Stomach (tissue), 9 donors: Measurements from ENCODE around the gene ZNF543. TPM values are rescaled to one million over a fixed set of nuclear protein-coding genes. Genes with fewer than 3 reads are reported as not detected.
A peak's percentile ranks its signal among the peaks of the same experiment; 100 is the strongest.
"Not testable (repeated sequence)": the region's sequence is repeated elsewhere in the genome, so short reads cannot be mapped to it uniquely, and the experiment has no call there.

ENCODE experiments used
- DNase-seq, 2 donors: peaks; one replicate each; pipeline versions ENCODE4 v3.0.0 to v3.0.0-alpha.2; 2013 to 2019
- H3K27ac ChIP-seq, 5 donors: fragments of 200-600 bp in 4 of 5; sonication (generic) in 4 of 5; one replicate each; pipeline ENCODE4 v1.5.1; 2013 to 2019; ENCODE audit warnings: mild to moderate bottlenecking in 1 of 5, moderate library complexity in 1 of 5
- H3K27me3 ChIP-seq, 3 donors: fragments of 200-600 bp; sonication (generic); one replicate each; pipeline ENCODE4 v1.5.1; 2017 to 2019; ENCODE audit warnings: mixed run types in 1 of 3
- H3K36me3 ChIP-seq, 4 donors: fragments of 200-600 bp; sonication (generic); 1 replicate in 3 of 4; 2 replicates in 1 of 4; pipeline ENCODE4 v1.5.1; 2016 to 2019
- H3K4me1 ChIP-seq, 4 donors: fragments of 200-600 bp; sonication (generic); one replicate each; pipeline ENCODE4 v1.5.1; 2016 to 2019
- H3K4me3 ChIP-seq, 4 donors: fragments of 200-600 bp; sonication (generic) in 3 of 4; one replicate each; pipeline ENCODE4 v1.5.1; 2016 to 2019; ENCODE audit warnings: mild to moderate bottlenecking in 1 of 4
- H3K9me3 ChIP-seq, 4 donors: fragments of 200-600 bp; sonication (generic); one replicate each; pipeline ENCODE4 v1.5.1; 2016 to 2019
- CTCF ChIP-seq, 7 experiments: fragments of 450-650 bp in 4 of 7; fragments of 200-600 bp in 3 of 7; sonication (generic) in 3 of 7; IDR thresholded peaks; one replicate each; pipeline ENCODE4 v1.5.1; 2016 to 2019; ENCODE audit warnings: antibody characterized with exemption in 7 of 7, control low read depth in 2 of 7, mild to moderate bottlenecking in 1 of 7
- EP300 ChIP-seq: sonication (generic); formaldehyde crosslinking; IDR thresholded peaks from one replicate; pipeline ENCODE4 v1.6.1; 2017; ENCODE audit warnings: antibody characterized with exemption
- POLR2A ChIP-seq, 4 donors: fragments of 450-650 bp; IDR thresholded peaks; one replicate each; pipeline ENCODE4 v1.6.1; 2016; ENCODE audit warnings: antibody characterized with exemption in 4 of 4, control low read depth in 2 of 4, mild to moderate bottlenecking in 1 of 4, moderate library complexity in 1 of 4
- POLR2AphosphoS5 ChIP-seq, 3 donors: sonication (generic); formaldehyde crosslinking; IDR thresholded peaks; one replicate each; pipeline ENCODE4 v1.6.1; 2016; ENCODE audit warnings: antibody characterized with exemption in 3 of 3
- WGBS, 5 donors: extraction: QIAGEN DNeasy Blood & Tissue Kit in 3 of 5; methylation state at CpG; one replicate each; pipeline versions ENCODE4 v1.1.5 to v1.1.7; 2013 to 2018; 5-methylcytosine and 5-hydroxymethylcytosine counted together
- intact Hi-C: fragments of 100-400 bp; cut with DNase I; formaldehyde crosslinking; loops from one replicate; pipeline ENCODE4 v1.15.1; 2023; ENCODE audit warnings: low total_unique reads
- polyA plus RNA-seq, 3 donors: library from polyadenylated mRNA; stranded (reverse); fragments of 200-250 nt; gene quantifications; one replicate each; pipeline ENCODE4 v1.2.3, GENCODE V29; 2013
- total RNA-seq, 5 donors: library from RNA; depleted of rRNA; stranded (reverse); fragments of >200 nt; gene quantifications; one replicate each; pipeline versions ENCODE4 v1.1.0 to v1.2.3, GENCODE V29; 2014 to 2016
- donor health status: healthy with polysubstance abuse.
- donor health status: Bipolar disorder and iron deficiency.
- donor health status: healthy.

Gene ZNF543
- total and polyA plus RNA-seq, 8 donors: 0.56 to 24.6 (median 2.9) TPM

DNA sequence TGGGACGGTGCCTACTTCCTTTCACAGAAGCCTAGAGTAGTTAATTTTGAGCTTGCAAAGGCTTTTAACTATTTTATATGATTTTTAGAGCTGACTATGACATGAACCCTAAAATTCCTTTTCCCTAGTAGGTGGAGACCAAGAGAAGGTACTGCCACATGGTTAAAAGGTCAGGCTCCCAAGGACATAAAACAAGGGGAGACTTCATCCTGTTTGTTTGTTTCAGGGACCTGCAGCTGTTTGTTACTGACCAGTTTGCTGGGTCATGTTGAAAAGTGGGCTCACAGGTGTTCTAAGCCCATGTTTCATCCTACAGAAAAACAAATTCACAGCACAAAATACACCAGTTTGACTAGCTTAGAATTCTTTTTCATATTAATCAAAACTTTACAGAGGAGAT is 43.8 kb upstream of the ZNF543 start:
- no peak for DNase-seq
- Histone ChIP-seq H3K4me3 (no peak overlapping the region), H3K4me1 (peaks cover 2 to 20% (median 9%) of the 10 kb centered on the region in 4 donors), H3K9me3 (no peaks in the 10 kb centered on the region), H3K36me3 (peaks cover 0 to 32% (median 16%) of the 10 kb centered on the region in 4 donors), H3K27ac (no peak overlapping the region), H3K27me3 (no peaks in the 10 kb centered on the region)
- intact Hi-C loops: no loop called here
- 70 to 96% (median 90%) methylated on average over 1 of the region's 1 CpG for WGBS, 5 donors
- TF ChIP-seq POLR2AphosphoS5 (IDR thresholded peaks at IDR 0.05): no peak
- no peak for TF ChIP-seq CTCF (IDR thresholded peaks at IDR 0.05)
- TF ChIP-seq POLR2A (IDR thresholded peaks at IDR 0.05): no peak
- TF ChIP-seq EP300: no peak

- DNase-seq, H3K4me3 ChIP-seq, H3K27ac ChIP-seq, H3K27me3 ChIP-seq, H3K9me3 ChIP-seq, intact Hi-C loops: not testable (repeated sequence)
- H3K36me3 ChIP-seq: peaks cover under 1 to 31% (median 28%) of the 10 kb centered on the region in 4 donors
- 67 to 98% (median 82%) methylated on average over 2 of the region's 2 CpGs for WGBS, 5 donors
- peaks cover 16 to 38% (median 29%) of the 10 kb centered on the region in 4 donors for H3K4me1 ChIP-seq
Measured at GRCh38 chr19:57278481-57278880, 41.8 kb upstream of the ZNF543 start.

DNA sequence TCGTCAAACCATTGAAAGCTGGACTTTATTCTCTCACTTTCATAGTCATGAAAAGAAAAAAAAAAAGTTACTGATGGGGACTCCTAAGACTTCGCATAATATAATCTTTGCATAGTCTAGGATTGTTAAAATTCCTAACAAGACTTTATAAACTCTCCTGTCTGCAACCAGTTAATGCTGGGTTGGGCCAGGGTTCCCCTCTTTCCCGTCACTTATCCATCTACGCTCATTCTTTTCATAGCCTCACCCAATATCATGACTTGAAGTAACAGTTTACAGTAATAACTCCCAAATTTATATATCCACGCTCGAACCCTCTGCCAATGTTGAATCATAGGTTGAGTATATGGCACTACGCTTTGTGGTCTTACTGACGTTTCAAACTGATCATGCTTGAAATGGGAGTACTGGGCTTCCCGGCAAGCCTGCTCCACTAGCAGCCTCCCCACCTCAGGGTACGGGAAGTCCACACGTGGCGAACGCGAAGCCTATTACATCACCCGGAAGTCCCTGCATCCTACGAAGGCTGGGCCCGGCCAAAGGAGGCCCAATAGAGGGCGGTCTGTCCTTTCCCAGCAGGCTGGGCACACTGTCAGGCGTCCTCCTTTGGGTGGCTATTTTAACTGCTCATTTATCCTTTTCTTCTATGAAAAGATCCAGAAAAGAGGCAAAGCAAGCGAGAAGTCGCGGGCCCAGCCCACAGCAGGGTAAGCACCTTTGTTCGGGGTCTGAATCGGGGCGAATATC is 40.7 kb upstream of the ZNF543 start:
- peaks cover 16 to 47% (median 35%) of the 10 kb centered on the region in 4 donors for H3K4me1 ChIP-seq
- H3K9me3 ChIP-seq: no peaks in the 10 kb centered on the region
- DNase-seq: peak; percentile 88 to 98
- H3K4me3 ChIP-seq: peak overlapping the region; percentile 76 to 99 (median 96)
- WGBS, 5 donors: 4 to 5% (median 4%) methylated on average over 25 of the region's 25 CpGs
- H3K36me3 ChIP-seq: peaks cover 11 to 37% (median 33%) of the 10 kb centered on the region in 4 donors
- intact Hi-C loops: no loop called here
- H3K27me3 ChIP-seq: no peaks in the 10 kb centered on the region
- H3K27ac ChIP-seq: peak overlapping the region; percentile 95 to 100 (median 98)
- peak; percentile 91 to 97 (median 92) for TF ChIP-seq POLR2AphosphoS5 (IDR thresholded peaks at IDR 0.05)
- no peak for TF ChIP-seq CTCF (IDR thresholded peaks at IDR 0.05)
- TF ChIP-seq POLR2A (IDR thresholded peaks at IDR 0.05): peak in 1 of 4 donors; percentile 33
- peak; percentile 87 for TF ChIP-seq EP300

DNA sequence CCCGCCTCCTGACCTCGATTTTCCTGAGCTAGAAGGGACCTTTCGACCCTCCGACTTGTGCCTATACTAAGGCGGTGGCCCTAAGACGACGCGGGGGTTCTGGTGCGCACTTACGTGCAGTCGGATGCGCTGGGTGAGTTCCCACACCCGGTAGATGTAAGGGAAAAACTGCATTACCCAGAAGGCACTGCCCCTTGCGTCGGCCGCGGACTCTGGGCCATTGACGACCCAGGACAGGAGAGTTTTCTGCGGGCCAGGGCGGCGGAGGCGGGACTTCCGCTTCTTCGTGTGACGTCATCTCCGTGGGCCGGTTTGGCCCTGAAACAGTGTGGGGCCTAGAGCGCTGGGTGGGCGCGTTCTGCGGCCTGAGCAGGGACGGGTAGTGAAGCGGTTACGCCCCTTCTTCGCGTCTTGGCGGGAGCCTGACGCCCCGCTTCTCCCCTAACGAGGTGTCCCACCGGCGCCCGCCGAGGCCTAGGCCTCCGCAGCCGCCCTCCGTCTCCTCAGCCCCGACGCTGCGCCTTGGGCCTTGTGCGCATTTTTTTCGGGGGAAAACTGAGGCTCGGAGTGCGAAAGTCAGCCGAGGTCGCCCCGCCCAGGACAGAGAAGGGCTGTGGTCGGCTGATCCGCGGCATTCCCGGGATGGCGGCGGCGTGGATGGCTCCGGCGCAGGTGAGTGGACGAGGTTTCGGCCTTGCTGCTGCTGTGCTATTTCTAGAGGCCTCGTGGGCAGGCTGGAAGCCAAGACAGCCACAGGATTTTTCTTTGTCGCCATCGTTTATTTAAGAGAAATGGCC is 39.9 kb upstream of the ZNF543 start, which contains the start of gene ZNF460:
Gene ZNF460, plus strand, starts transcription at position 321 of the 797 bp plus-strand sequence. Its CDS starts 322 bp downstream, at position 643.
- H3K27me3 ChIP-seq: no peaks in the 10 kb centered on the region
- TF ChIP-seq POLR2A (IDR thresholded peaks at IDR 0.05) (peak in 1 of 4 donors; percentile 3), EP300 (no peak), CTCF (IDR thresholded peaks at IDR 0.05) (peak in 1 of 7 experiments; percentile 2), POLR2AphosphoS5 (IDR thresholded peaks at IDR 0.05) (peak; percentile 82 to 95 (median 84))
- H3K36me3 ChIP-seq: peaks cover 18 to 41% (median 37%) of the 10 kb centered on the region in 4 donors
- WGBS, 5 donors: 0% methylated on average over 45 to 71 of the region's 71 CpGs
- intact Hi-C loops: no loop called here
- no peaks in the 10 kb centered on the region for H3K9me3 ChIP-seq
- peak; percentile 96 to 99 for DNase-seq
- peak within 1 kb of the TSS; percentile 95 to 100 (median 98) for H3K27ac ChIP-seq
- peak within 1 kb of the TSS; percentile 76 to 99 (median 96) for H3K4me3 ChIP-seq
- peaks cover 16 to 47% (median 35%) of the 10 kb centered on the region in 4 donors for H3K4me1 ChIP-seq
